Mammary epithelial cell (primary cell): ENCODE data around the gene ZNF292.

Experiments
- EZH2 ChIP-seq: IDR thresholded peaks from 2 replicates; pipeline ENCODE4 v1.6.1; 2012; ENCODE audit warnings: low read length, inconsistent platforms, borderline replicate concordance
- TF ChIP-seq, protein P1 (sequence below), 2 donors: IDR thresholded peaks in 1 of 2; conservative IDR thresholded peaks in 1 of 2; 2 replicates each; pipeline ENCODE4 v1.5.1; 2011 to 2012; ENCODE audit warnings: inconsistent platforms in 2 of 2, low read length in 2 of 2, mild to moderate bottlenecking in 2 of 2, control low read depth in 1 of 2, low read depth in 1 of 2; ENCODE audit not compliant: insufficient read depth in 1 of 2; ENCODE audit errors: extremely low read depth in 1 of 2

DNA sequence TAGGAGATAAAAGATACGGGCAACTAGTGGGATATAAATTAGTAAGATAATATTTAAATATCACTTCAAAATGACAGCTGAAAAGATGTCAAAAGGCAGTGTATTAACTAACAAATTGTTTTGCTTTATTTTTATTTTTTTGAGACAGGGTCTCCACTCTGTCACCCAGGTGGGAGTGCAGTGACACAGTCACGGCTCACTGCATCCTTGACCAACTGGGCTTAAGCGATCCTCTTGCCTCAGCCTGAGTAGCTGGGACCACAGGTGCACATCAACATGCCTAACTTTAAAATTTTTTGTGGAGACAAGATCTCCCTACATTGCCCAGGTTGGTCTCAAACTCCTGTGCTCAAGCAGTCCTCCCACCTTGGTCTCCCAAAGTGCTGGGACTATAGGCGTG, 5.9 kb downstream of the ZNF292 start:
- TF ChIP-seq, protein P1, sequence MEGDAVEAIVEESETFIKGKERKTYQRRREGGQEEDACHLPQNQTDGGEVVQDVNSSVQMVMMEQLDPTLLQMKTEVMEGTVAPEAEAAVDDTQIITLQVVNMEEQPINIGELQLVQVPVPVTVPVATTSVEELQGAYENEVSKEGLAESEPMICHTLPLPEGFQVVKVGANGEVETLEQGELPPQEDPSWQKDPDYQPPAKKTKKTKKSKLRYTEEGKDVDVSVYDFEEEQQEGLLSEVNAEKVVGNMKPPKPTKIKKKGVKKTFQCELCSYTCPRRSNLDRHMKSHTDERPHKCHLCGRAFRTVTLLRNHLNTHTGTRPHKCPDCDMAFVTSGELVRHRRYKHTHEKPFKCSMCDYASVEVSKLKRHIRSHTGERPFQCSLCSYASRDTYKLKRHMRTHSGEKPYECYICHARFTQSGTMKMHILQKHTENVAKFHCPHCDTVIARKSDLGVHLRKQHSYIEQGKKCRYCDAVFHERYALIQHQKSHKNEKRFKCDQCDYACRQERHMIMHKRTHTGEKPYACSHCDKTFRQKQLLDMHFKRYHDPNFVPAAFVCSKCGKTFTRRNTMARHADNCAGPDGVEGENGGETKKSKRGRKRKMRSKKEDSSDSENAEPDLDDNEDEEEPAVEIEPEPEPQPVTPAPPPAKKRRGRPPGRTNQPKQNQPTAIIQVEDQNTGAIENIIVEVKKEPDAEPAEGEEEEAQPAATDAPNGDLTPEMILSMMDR (conservative IDR thresholded peaks at IDR 0.05 in 1 of 2, IDR thresholded peaks at IDR 0.05 in 1 of 2; ENCODE audit: extremely low read depth in 1 of 2, insufficient read depth in 1 of 2, low read depth in 1 of 2, low read length in 2 of 2), result no peak
- TF ChIP-seq EZH2, result no peak
